Stomach smooth muscle (tissue), 2 donors: ENCODE data around the gene PYGM.

Experiments
- H3K27ac ChIP-seq: one replicate; pipeline ENCODE4 v1.7.0; 2013; ENCODE audit warnings: mild to moderate bottlenecking, low read length, inconsistent platforms
- H3K27me3 ChIP-seq, 2 donors: one replicate each; pipeline ENCODE4 v1.7.0; 2013; ENCODE audit warnings: low read length in 2 of 2; ENCODE audit not compliant: insufficient read depth in 2 of 2, control insufficient read depth in 1 of 2
- H3K36me3 ChIP-seq, 2 donors: one replicate each; pipeline ENCODE4 v1.7.0; 2013; ENCODE audit warnings: low read length in 2 of 2; ENCODE audit not compliant: control insufficient read depth in 2 of 2, insufficient read depth in 2 of 2
- H3K4me1 ChIP-seq: one replicate; pipeline ENCODE4 v1.7.0; 2013; ENCODE audit warnings: low read length; ENCODE audit not compliant: control insufficient read depth, insufficient read depth
- H3K4me3 ChIP-seq, 2 donors: one replicate each; pipeline ENCODE4 v1.7.0; 2013; ENCODE audit warnings: low read length in 2 of 2
- H3K9ac ChIP-seq, 2 donors: one replicate each; pipeline ENCODE4 v1.7.0; 2013; ENCODE audit warnings: low read length in 2 of 2, mild to moderate bottlenecking in 1 of 2
- H3K9me3 ChIP-seq, 2 donors: one replicate each; pipeline ENCODE4 v1.7.0; 2013; ENCODE audit warnings: low read length in 2 of 2; ENCODE audit not compliant: control insufficient read depth in 2 of 2
- donor health status: healthy.
- donor health status: Pancreatic carcinoma.

Gene PYGM

GRCh38 chr11:64766881-64767280, 7.1 kb upstream of the PYGM start:
- H3K4me1 ChIP-seq: peaks cover 38% of the 10 kb centered on the region
- H3K9me3 ChIP-seq: no peaks in the 10 kb centered on the region
- peak overlapping the region; percentile 78 for H3K27ac ChIP-seq
- peaks cover 79 to 80% of the 10 kb centered on the region in 2 donors for H3K36me3 ChIP-seq
- no peak overlapping the region for H3K4me3 ChIP-seq
- no peaks in the 10 kb centered on the region for H3K27me3 ChIP-seq
- peak overlapping the region in 1 of 2 donors; percentile 5 for H3K9ac ChIP-seq

GRCh38 chr11:64765851-64766665, 6.3 kb upstream of the PYGM start:
- no peaks in the 10 kb centered on the region for H3K9me3 ChIP-seq
- H3K4me1 ChIP-seq: peaks cover 44% of the 10 kb centered on the region
- no peak overlapping the region for H3K27ac ChIP-seq
- H3K4me3 ChIP-seq: no peak overlapping the region
- H3K9ac ChIP-seq: no peak overlapping the region
- peaks cover 71 to 72% of the 10 kb centered on the region in 2 donors for H3K36me3 ChIP-seq
- no peaks in the 10 kb centered on the region for H3K27me3 ChIP-seq

DNA sequence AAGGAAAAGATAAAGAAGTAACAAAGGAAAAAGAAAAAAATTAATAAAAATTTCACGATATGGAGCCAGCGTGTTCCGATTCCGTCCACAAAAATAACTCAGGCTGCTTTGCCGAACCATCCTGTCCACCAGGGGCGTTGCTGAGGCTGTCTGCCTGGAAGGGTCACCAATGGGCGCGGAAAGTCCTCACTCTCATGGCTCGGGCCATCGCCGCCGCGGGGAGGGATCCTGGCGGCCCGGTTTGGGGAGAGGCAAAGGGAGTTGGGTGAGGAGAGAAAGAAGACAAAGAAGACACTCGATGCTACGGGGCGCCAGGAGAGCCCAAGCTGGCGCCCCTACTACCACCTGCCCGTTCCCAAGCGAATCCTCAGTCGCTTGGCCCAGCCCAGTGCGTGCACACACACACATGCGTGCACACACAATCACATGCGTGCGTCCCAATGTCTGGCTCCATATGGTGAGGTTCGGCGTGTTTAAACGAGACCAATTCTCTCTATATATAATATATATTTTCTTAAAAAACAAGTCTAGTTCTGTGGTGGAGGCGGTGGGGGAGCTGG, 5.6 kb upstream of the PYGM start:
- H3K27ac ChIP-seq: no peak overlapping the region

DNA sequence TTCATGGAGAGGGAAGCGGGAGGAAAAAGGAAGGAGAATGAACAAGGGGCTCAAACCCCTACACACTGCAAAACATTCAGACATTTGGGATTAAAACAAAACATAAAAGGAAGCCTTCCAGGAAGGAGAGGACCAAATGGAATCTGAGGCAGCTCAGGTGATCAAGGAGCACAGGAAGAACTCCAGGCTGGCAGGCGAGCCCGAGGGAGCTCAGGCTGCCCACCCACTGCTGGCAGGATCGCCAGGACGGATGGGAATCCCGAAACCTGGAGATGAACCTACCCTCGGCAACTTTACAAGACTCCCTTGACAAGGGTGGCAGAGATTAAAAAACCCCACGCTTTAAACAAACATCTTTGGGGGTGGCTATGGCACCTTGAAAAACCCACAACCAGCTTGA, 5.0 kb upstream of the PYGM start:
- H3K4me1 ChIP-seq: peaks cover 57% of the 10 kb centered on the region
- no peaks in the 10 kb centered on the region for H3K9me3 ChIP-seq
- peaks cover 58 to 59% of the 10 kb centered on the region in 2 donors for H3K36me3 ChIP-seq
- H3K27me3 ChIP-seq: no peaks in the 10 kb centered on the region
- no peak overlapping the region for H3K9ac ChIP-seq
- no peak overlapping the region for H3K4me3 ChIP-seq
- H3K27ac ChIP-seq: peak overlapping the region; percentile 84

More for the DNA sequence above, 5.6 kb upstream of the PYGM start:
- Histone ChIP-seq H3K9ac (no peak overlapping the region), H3K4me3 (no peak overlapping the region), H3K36me3 (peaks cover 64 to 66% of the 10 kb centered on the region in 2 donors), H3K4me1 (peaks cover 51% of the 10 kb centered on the region), H3K9me3 (no peaks in the 10 kb centered on the region), H3K27me3 (no peaks in the 10 kb centered on the region)

- Histone ChIP-seq H3K36me3 (peaks cover 52 to 53% of the 10 kb centered on the region in 2 donors), H3K9me3 (no peaks in the 10 kb centered on the region), H3K27me3 (no peaks in the 10 kb centered on the region), H3K4me1 (peaks cover 63% of the 10 kb centered on the region), H3K4me3 (peak overlapping the region in 1 of 2 donors; percentile 22), H3K27ac (peak overlapping the region; percentile 84), H3K9ac (peak overlapping the region; percentile 47 to 54)
Observed at GRCh38 chr11:64764040-64764611, 4.4 kb upstream of the PYGM start.

DNA sequence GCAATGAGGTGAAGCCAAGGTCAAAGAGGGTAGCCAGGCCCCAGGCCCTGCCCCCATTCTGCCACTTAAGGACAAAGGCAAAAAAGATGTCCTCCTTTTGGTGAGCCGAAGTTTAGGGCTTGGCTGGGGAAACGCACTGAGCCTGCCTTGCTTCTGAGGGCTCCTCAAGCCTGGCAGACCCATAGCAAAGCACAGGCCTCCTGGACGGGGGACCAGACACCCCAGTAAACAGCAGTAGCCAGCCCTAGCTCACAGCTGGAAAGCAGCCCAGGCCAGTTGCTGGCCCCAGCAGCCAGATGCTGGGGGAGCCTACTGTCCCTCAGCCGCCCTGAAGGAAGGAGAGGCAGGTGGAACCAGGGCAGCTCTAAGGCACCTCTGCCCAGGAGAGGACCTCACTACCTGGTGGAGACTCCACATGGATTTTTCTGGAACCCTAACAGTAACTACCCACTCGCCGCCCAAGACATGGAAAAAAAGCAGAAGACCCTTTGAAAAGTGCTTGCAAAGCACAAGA, 3.8 kb upstream of the PYGM start:
- peaks cover 46 to 48% of the 10 kb centered on the region in 2 donors for H3K36me3 ChIP-seq
- no peaks in the 10 kb centered on the region for H3K27me3 ChIP-seq
- H3K4me1 ChIP-seq: peaks cover 69% of the 10 kb centered on the region
- peak overlapping the region; percentile 84 for H3K27ac ChIP-seq
- H3K4me3 ChIP-seq: peak overlapping the region in 1 of 2 donors; percentile 22
- H3K9me3 ChIP-seq: no peaks in the 10 kb centered on the region
- H3K9ac ChIP-seq: peak overlapping the region; percentile 36 to 54

DNA sequence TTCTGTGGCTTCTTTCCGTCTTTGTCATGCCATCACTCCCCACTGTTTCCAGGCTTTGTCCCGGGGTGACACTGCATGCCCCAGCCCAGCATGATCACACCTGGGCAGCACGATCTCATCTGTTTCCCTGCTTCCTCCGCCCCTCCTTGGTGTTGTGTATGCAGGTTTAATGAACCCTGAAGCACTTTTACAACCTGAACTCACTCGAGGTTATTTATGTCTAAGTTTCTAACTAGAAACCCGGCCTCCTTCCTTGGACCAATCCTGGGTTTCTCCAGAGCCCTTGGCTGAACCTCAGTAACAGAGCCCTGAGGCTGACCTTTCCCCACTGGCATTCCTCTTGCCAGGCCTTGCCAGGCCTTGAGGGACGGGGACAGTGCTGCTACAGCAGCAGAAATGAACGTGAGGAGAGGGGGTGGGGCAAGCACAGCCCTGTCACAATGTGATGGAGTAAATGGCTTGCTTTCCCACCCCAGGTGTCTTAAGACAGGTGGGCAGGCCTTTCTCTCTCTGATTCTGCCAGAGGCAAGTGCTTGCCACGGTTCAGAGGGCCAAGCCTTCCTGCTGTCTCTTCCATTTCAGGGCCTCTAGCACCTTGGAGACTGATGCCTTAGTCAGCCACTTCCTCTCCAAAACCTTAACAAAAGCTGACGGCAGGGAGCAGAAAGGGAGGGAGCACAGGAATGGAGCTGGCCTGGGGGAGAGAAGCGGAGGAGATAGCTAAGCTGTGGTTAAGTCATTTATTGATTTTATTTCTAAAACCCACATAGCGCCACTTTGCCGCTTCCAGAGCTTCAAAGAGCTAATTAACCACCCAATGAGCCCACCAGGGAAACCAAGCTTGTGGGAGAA, 3.1 kb upstream of the PYGM start:
- Histone ChIP-seq H3K27ac (peak overlapping the region; percentile 84), H3K27me3 (no peaks in the 10 kb centered on the region), H3K9me3 (no peaks in the 10 kb centered on the region), H3K9ac (peak overlapping the region; percentile 36 to 54), H3K4me1 (peaks cover 70% of the 10 kb centered on the region), H3K36me3 (peaks cover 40 to 41% of the 10 kb centered on the region in 2 donors), H3K4me3 (peak overlapping the region in 1 of 2 donors; percentile 22)

DNA sequence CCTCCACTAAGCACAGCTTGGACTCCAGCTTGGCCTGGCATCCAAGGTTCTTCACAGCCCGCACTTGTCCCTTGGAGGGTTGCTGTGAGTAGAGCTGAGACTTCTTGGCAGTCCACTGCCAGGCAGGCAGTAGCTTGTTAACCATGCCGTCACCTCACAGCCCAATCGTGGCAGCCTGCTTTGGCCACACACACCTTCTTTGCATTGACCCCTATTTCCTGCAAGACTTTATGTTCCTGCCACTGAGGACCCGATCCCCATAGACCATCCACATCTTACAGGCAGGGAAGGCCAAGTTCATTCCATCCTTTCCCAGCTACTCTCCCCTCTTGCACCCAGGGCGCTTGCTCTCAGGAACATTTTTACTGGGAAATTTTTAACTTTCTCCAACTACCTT, 2.5 kb upstream of the PYGM start:
- Histone ChIP-seq H3K4me1 (peaks cover 65% of the 10 kb centered on the region), H3K9ac (no peak overlapping the region), H3K27me3 (no peaks in the 10 kb centered on the region), H3K27ac (peak overlapping the region; percentile 84), H3K9me3 (no peaks in the 10 kb centered on the region), H3K36me3 (peaks cover 33 to 35% of the 10 kb centered on the region in 2 donors), H3K4me3 (no peak overlapping the region)

DNA sequence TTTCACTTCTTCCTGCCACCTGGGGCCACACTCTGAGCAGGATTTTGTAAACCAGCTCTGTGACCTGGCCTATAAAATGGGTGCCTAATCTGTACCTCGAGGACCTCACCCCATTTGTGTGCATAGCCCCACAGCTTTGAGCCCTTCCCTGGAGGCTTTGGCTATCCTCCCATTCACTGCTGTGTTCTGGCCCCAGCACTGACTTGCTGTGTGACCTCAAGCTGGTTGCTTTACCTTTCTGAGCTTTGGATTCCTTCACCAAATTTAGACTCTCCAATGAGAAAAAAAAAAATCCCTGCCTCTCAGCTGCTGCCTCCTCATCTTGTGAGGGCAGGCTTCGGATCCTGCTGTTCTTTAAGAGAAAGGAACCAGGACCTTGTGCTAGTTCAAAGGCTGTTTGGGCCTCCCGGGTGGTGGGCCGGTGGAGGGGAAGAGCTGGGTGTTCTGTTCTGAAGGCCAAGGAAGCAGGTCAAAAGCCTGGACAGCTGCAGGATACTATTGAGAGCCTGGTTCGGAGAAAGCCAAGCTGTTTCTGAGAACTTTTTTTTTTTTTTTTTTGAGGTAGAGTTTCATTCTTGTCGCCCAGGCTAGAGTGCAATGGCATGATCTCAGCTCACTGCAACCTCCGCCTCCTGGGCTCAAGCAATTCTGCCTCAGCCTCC, 1.1 kb upstream of the PYGM start:
- Histone ChIP-seq H3K27me3 (no peaks in the 10 kb centered on the region), H3K9ac (peak overlapping the region; percentile 5 to 34), H3K4me1 (peaks cover 65% of the 10 kb centered on the region), H3K27ac (peak overlapping the region; percentile 76), H3K36me3 (peaks cover 25 to 27% of the 10 kb centered on the region in 2 donors), H3K9me3 (no peaks in the 10 kb centered on the region), H3K4me3 (no peak overlapping the region)
